Breast epithelium (tissue), 3 donors: ENCODE data around the gene NELL1.

Experiments
- POLR2A ChIP-seq: fragments of 450-650 bp; IDR thresholded peaks from one replicate; pipeline ENCODE4 v1.6.1; 2016; ENCODE audit warnings: antibody characterized with exemption, mild to moderate bottlenecking, moderate library complexity
- POLR2AphosphoS5 ChIP-seq, 3 donors: sonication (generic); formaldehyde crosslinking; IDR thresholded peaks; one replicate each; pipeline ENCODE4 v1.6.1; 2017; ENCODE audit warnings: antibody characterized with exemption in 3 of 3
- TF ChIP-seq, protein P1 (sequence below), 3 donors: fragments of 450-650 bp; IDR thresholded peaks; one replicate each; pipeline ENCODE4 v1.5.1; 2016 to 2017; ENCODE audit warnings: antibody characterized with exemption in 3 of 3, mild to moderate bottlenecking in 3 of 3, moderate library complexity in 3 of 3

DNA sequence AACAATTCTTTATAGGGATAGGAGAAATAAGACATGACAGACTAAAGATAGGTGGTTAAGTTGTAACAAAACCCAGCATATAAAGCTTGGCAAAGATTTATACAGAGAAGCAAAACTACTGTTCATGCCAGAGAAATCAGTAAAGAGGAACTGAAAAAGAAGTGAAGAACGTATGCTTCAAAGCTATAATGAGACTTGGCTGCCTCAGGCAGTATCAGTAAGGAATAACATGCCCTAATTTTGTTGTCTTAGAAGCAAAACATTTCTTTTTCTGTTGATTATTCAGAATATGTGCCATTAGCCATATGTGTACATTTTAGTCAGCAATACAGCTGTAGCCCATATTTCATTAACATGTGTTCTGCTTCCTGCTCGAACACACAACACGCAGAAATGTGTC, 403.2 kb downstream of the NELL1 start:
- TF ChIP-seq, protein P1, sequence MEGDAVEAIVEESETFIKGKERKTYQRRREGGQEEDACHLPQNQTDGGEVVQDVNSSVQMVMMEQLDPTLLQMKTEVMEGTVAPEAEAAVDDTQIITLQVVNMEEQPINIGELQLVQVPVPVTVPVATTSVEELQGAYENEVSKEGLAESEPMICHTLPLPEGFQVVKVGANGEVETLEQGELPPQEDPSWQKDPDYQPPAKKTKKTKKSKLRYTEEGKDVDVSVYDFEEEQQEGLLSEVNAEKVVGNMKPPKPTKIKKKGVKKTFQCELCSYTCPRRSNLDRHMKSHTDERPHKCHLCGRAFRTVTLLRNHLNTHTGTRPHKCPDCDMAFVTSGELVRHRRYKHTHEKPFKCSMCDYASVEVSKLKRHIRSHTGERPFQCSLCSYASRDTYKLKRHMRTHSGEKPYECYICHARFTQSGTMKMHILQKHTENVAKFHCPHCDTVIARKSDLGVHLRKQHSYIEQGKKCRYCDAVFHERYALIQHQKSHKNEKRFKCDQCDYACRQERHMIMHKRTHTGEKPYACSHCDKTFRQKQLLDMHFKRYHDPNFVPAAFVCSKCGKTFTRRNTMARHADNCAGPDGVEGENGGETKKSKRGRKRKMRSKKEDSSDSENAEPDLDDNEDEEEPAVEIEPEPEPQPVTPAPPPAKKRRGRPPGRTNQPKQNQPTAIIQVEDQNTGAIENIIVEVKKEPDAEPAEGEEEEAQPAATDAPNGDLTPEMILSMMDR (IDR thresholded peaks at IDR 0.05) = no peak
- no peak for TF ChIP-seq POLR2A
- TF ChIP-seq POLR2AphosphoS5 (IDR thresholded peaks at IDR 0.05) = no peak
